HCT116 (cell line): Measurements from ENCODE around the gene NEURL1. TPM values are rescaled to one million over a fixed set of nuclear protein-coding genes. Genes with fewer than 3 reads are reported as not detected.
"Not testable (repeated sequence)": the region's sequence is repeated elsewhere in the genome, so short reads cannot be mapped to it uniquely, and the experiment has no call there.

Experiments used
- ATAC-seq: fragments of 200-7000 bp; cut with Tn5 transposase; 2 replicates; pipeline ENCODE4 v1.9.1; 2020; ENCODE audit warnings: mild to moderate bottlenecking, moderate library complexity
- BruUV-seq: library from RNA; stranded (reverse); fragments of 400-500 nt; replicated peaks from 2 replicates; lab custom pipeline; 2021; lab: Mats Ljungman, UMichigan
- CTCF ChIA-PET: fragments of 300-600 bp; sonication (Branson Sonifier 250); formaldehyde crosslinking; loops from one replicate; lab custom pipeline; 2021; ENCODE audit warnings: antibody characterized with exemption; lab: Charles Lee
- POLR2A ChIA-PET: fragments of 300-600, 350-600 bp; sonication (Branson Sonifier 250); formaldehyde crosslinking; loops from one replicate; lab custom pipeline; 2021; ENCODE audit warnings: antibody characterized with exemption; lab: Charles Lee
- RAD21 ChIA-PET, 2 experiments: fragments of 300-600 bp; sonication (Branson Sonifier 250); formaldehyde crosslinking; loops; one replicate each; lab custom pipeline; 2023; ENCODE audit warnings: low total read pairs in 2 of 2; ENCODE audit not compliant: uncharacterized antibody in 2 of 2, unreplicated experiment in 2 of 2, low non-redundant PET in 1 of 2; lab: Charles Lee
- DNase-seq: peaks from one replicate; pipeline ENCODE4 v3.0.0-alpha.2; 2010; ENCODE audit warnings: low read depth, low spot score
- H2AFZ ChIP-seq: fragments of 200-600 bp; shearing (Covaris generic), sonication (generic); 2 replicates; pipeline ENCODE4 v1.6.1; 2017; ENCODE audit warnings: low read depth, mixed run types, mixed read lengths, antibody characterized with exemption, low read length; ENCODE audit not compliant: poor library complexity, severe bottlenecking
- H3K27ac ChIP-seq: 2 replicates; pipeline ENCODE4 v1.5.1; 2012; ENCODE audit warnings: low read depth, low read length
- H3K27me3 ChIP-seq: fragments of 200-600 bp; sonication (generic); 2 replicates; pipeline ENCODE4 v1.6.1; 2016; ENCODE audit warnings: mixed run types, low read length, mixed read lengths; ENCODE audit not compliant: insufficient read depth
- H3K36me3 ChIP-seq, 2 experiments: fragments of 200-500 bp in 1 of 2; fragments of 200-600 bp in 1 of 2; sonication (Bioruptor generic) in 1 of 2; sonication (generic) in 1 of 2; 2 replicates each; pipeline versions ENCODE4 v1.5.1 to v1.6.1; 2014 to 2016; ENCODE audit warnings: low read length in 2 of 2, inconsistent platforms in 1 of 2, mixed read lengths in 1 of 2, mixed run types in 1 of 2; ENCODE audit not compliant: insufficient read depth in 2 of 2, control insufficient read depth in 1 of 2
- H3K4me1 ChIP-seq, 2 experiments: fragments of 200-600 bp in 1 of 2; sonication (generic) in 1 of 2; 2 replicates each; pipeline versions ENCODE4 v1.5.1 to v1.6.1; 2012 to 2017; ENCODE audit warnings: low read length in 2 of 2, inconsistent platforms in 1 of 2, mild to moderate bottlenecking in 1 of 2, mixed read lengths in 1 of 2, mixed run types in 1 of 2, moderate library complexity in 1 of 2; ENCODE audit not compliant: insufficient read depth in 2 of 2, control insufficient read depth in 1 of 2
- H3K4me2 ChIP-seq: fragments of 200-600 bp; sonication (generic); 2 replicates; pipeline ENCODE4 v1.6.1; 2017; ENCODE audit warnings: mixed run types, low read length, mixed read lengths
- H3K4me3 ChIP-seq, 2 experiments: fragments of 200-600 bp in 1 of 2; sonication (generic) in 1 of 2; replicated peaks in 1 of 2; 2 replicates each; pipeline ENCODE4 v1.5.1; 2011 to 2016; ENCODE audit warnings: low read length in 2 of 2, control low read depth in 1 of 2, low read depth in 1 of 2, mild to moderate bottlenecking in 1 of 2, mixed read lengths in 1 of 2, mixed run types in 1 of 2
- H3K79me2 ChIP-seq: fragments of 200-600 bp; sonication (generic); 2 replicates; pipeline ENCODE4 v1.6.1; 2017; ENCODE audit warnings: mild to moderate bottlenecking, mixed run types, low read length, moderate library complexity, mixed read lengths; ENCODE audit not compliant: insufficient read depth
- H3K9ac ChIP-seq: fragments of 200-600 bp; sonication (generic); 2 replicates; pipeline ENCODE4 v1.6.1; 2016; ENCODE audit warnings: low read length, mixed read lengths
- H3K9me2 ChIP-seq: fragments of 200-600 bp; sonication (generic), shearing (Covaris generic); 2 replicates; pipeline ENCODE4 v1.6.1; 2017; ENCODE audit warnings: mixed run types, mild to moderate bottlenecking, moderate library complexity; ENCODE audit not compliant: insufficient read depth
- H3K9me3 ChIP-seq, 2 experiments: fragments of 200-500 bp in 1 of 2; fragments of 200-600 bp in 1 of 2; sonication (Bioruptor generic) in 1 of 2; sonication (generic) in 1 of 2; 2 replicates each; pipeline ENCODE4 v1.6.1; 2014 to 2017; ENCODE audit warnings: low read length in 2 of 2, mixed read lengths in 2 of 2, inconsistent platforms in 1 of 2, low read depth in 1 of 2, mild to moderate bottlenecking in 1 of 2, mixed run types in 1 of 2, moderate library complexity in 1 of 2; ENCODE audit not compliant: control insufficient read depth in 1 of 2, insufficient read depth in 1 of 2
- H4K20me1 ChIP-seq: fragments of 200-600 bp; sonication (generic), shearing (Covaris generic); 2 replicates; pipeline ENCODE4 v1.6.1; 2017; ENCODE audit warnings: mixed run types, mild to moderate bottlenecking, moderate library complexity; ENCODE audit not compliant: insufficient read depth
- ELF1 ChIP-seq: IDR thresholded peaks from 2 replicates; pipeline ENCODE4 v1.6.1; 2012; ENCODE audit warnings: low read depth, borderline replicate concordance
- MAX ChIP-seq: IDR thresholded peaks from 2 replicates; pipeline ENCODE4 v1.6.1; 2012
- RAD21 ChIP-seq: IDR thresholded peaks from 2 replicates; pipeline ENCODE4 v1.6.1; 2012; ENCODE audit warnings: low read depth, mild to moderate bottlenecking
- SRF ChIP-seq: IDR thresholded peaks from 2 replicates; pipeline ENCODE4 v1.6.1; 2012; ENCODE audit warnings: low read depth
- TCF7L2 ChIP-seq: IDR thresholded peaks from 2 replicates; pipeline ENCODE4 v1.7.0; 2011; ENCODE audit warnings: borderline replicate concordance, inconsistent platforms; ENCODE audit not compliant: insufficient read depth, insufficient read length; ENCODE audit errors: extremely low read depth
- ZNF274 ChIP-seq: fragments of 200-500 bp; sonication (Bioruptor generic); IDR thresholded peaks from 2 replicates; pipeline ENCODE4 v1.6.1; 2014; ENCODE audit warnings: mild to moderate bottlenecking, low read depth, low read length, inconsistent platforms
- intact Hi-C: fragments of 100-400 bp; cut with micrococcal nuclease; formaldehyde crosslinking; loops from 2 replicates; pipeline ENCODE4 v1.10.0; 2022
- total RNA-seq: library from RNA; stranded (reverse); gene quantifications from one replicate; pipeline ENCODE4 v1.2.1, GENCODE V29; 2021; ENCODE audit not compliant: unreplicated experiment
- TF ChIP-seq, protein P1 (sequence below): IDR thresholded peaks from 2 replicates; pipeline ENCODE4 v1.6.1; 2012

The NEURL1 gene
- total RNA-seq, 1 experiment from 2014 or later = 1.4 TPM

GRCh38 chr10:103502849-103503660 is 9.6 kb downstream of the NEURL1 start:
- no peaks in the 10 kb centered on the region for H3K9me3 ChIP-seq
- no peaks in the 10 kb centered on the region for H4K20me1 ChIP-seq
- intact Hi-C loops = no loop called here
- H3K79me2 ChIP-seq = no peaks in the 10 kb centered on the region
- no peak overlapping the region for H3K4me2 ChIP-seq
- CTCF ChIA-PET = interaction anchor here (1.4 kb wide), 1 partner anchor 16 kb away, joined by 5 read pairs; no protein-coding TSS in a partner anchor
- H3K4me1 ChIP-seq = peaks cover 11 to 19% of the 10 kb centered on the region in 2 experiments
- no peak overlapping the region for H3K9ac ChIP-seq
- no TSS peak for BruUV-seq
- RAD21 ChIA-PET = no interaction called here
- no peaks in the 10 kb centered on the region for H3K36me3 ChIP-seq
- POLR2A ChIA-PET = interaction anchor here (1.6 kb wide), 1 partner anchor 15 kb away, joined by 4 read pairs; no protein-coding TSS in a partner anchor
- DNase-seq = no peak
- no peak overlapping the region for H3K4me3 ChIP-seq
- H3K27me3 ChIP-seq = no peaks in the 10 kb centered on the region
- H2AFZ ChIP-seq = no peak overlapping the region
- ATAC-seq = no peak
- no peaks in the 10 kb centered on the region for H3K9me2 ChIP-seq
- TF ChIP-seq ELF1 (no peak), SRF (no peak), RAD21 (no peak), ZNF274 (no peak), TCF7L2 (no peak), MAX (no peak)
- TF ChIP-seq, protein P1, sequence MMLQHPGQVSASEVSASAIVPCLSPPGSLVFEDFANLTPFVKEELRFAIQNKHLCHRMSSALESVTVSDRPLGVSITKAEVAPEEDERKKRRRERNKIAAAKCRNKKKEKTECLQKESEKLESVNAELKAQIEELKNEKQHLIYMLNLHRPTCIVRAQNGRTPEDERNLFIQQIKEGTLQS = no peak
- TF ChIP-seq, all 23 proteins: peak for 0
- no peak overlapping the region for H3K27ac ChIP-seq

DNA sequence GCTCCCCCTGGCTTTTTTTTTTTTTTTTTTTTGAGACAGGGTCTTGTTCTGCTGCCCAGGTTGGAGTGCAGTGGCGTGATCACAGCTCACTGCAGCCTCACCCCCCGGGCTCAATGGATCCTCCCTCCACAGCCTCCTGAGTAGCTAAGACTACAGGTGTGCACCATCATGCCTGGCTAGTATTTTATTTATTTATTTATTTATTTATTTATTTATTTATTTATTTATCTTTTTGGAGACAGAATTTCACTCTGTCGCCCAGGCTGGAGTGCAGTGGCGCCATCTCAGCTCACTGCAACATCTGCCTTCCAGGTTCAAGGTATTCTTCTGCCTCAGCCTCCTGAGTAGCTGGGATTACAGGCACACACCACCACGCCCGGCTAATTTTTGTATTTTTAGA is 10.3 kb downstream of the NEURL1 start:
- BruUV-seq, H3K9me2 ChIP-seq, H4K20me1 ChIP-seq, H3K36me3 ChIP-seq, H3K79me2 ChIP-seq, intact Hi-C loops, H3K27ac ChIP-seq, H3K27me3 ChIP-seq, H3K9me3 ChIP-seq, DNase-seq, ATAC-seq, RAD21 ChIA-PET, H3K9ac ChIP-seq, H3K4me3 ChIP-seq: not testable (repeated sequence)
- Histone ChIP-seq H2AFZ (peak overlapping the region; percentile 85), H3K4me2 (peak overlapping the region; percentile 57), H3K4me1 (peaks cover 11 to 19% of the 10 kb centered on the region in 2 experiments)
- ChIA-PET POLR2A (interaction anchor here (1.6 to 1.8 kb wide), 2 partner anchors 11 to 14 kb away, joined by 4 to 5 read pairs; no protein-coding TSS in a partner anchor), CTCF (interaction anchor here (1.4 kb wide), 2 partner anchors 17 to 61 kb away, joined by 3 to 5 read pairs; no protein-coding TSS in a partner anchor)
